CD8-positive, alpha-beta memory T cell (primary cell): ENCODE data around the gene METTL1. TPM values are rescaled to one million over a fixed set of nuclear protein-coding genes. Genes with fewer than 3 reads are reported as not detected.
"Not testable (repeated sequence)": the region's sequence is repeated elsewhere in the genome, so short reads cannot be mapped to it uniquely, and the experiment has no call there.

ENCODE experiments used
- CTCF ChIA-PET: fragments of 350-600 bp; sonication (Branson Sonifier 250); formaldehyde crosslinking; loops from one replicate; lab custom pipeline; 2021; ENCODE audit warnings: antibody characterized with exemption; lab: Charles Lee
- POLR2A ChIA-PET: fragments of 350-600 bp; sonication (Branson Sonifier 250); formaldehyde crosslinking; loops from one replicate; lab custom pipeline; 2021; ENCODE audit warnings: antibody characterized with exemption; lab: Charles Lee
- DNase-seq, 5 donors: peaks; one replicate each; pipeline versions ENCODE4 v3.0.0 to v3.0.0-alpha.2; 2020 to 2022; ENCODE audit warnings: mixed read lengths in 1 of 5
- H3K27ac ChIP-seq: one replicate; pipeline ENCODE4 v1.7.0; 2013; ENCODE audit warnings: low read depth, mild to moderate bottlenecking, low read length, moderate library complexity
- H3K27me3 ChIP-seq: 2 replicates; pipeline ENCODE4 v1.7.0; 2013; ENCODE audit warnings: low read length, mild to moderate bottlenecking; ENCODE audit not compliant: insufficient read depth, poor library complexity, severe bottlenecking
- H3K36me3 ChIP-seq: 2 replicates; pipeline ENCODE4 v1.7.0; 2013; ENCODE audit warnings: mild to moderate bottlenecking, low read length, moderate library complexity; ENCODE audit not compliant: insufficient read depth
- H3K4me1 ChIP-seq: 2 replicates; pipeline ENCODE4 v1.7.0; 2013; ENCODE audit warnings: mild to moderate bottlenecking, low read length, moderate library complexity; ENCODE audit not compliant: insufficient read depth
- H3K4me3 ChIP-seq: 2 replicates; pipeline ENCODE4 v1.7.0; 2013; ENCODE audit warnings: mild to moderate bottlenecking, low read length
- H3K9me3 ChIP-seq: 2 replicates; pipeline ENCODE4 v1.7.0; 2013; ENCODE audit warnings: mild to moderate bottlenecking, low read length
- H3K27ac Mint-ChIP-seq, 8 donors: one replicate each; pipeline ENCODE4 v1.8.0; 2020 to 2021; ENCODE audit warnings: mixed read lengths in 8 of 8, mild to moderate bottlenecking in 6 of 8, inconsistent platforms in 3 of 8, moderate library complexity in 3 of 8
- H3K27me3 Mint-ChIP-seq, 2 donors: one replicate each; pipeline ENCODE4 v1.8.0; 2020 to 2021; ENCODE audit warnings: mixed read lengths in 2 of 2, mild to moderate bottlenecking in 1 of 2, moderate library complexity in 1 of 2
- H3K36me3 Mint-ChIP-seq, 3 donors: one replicate each; pipeline ENCODE4 v1.8.0; 2020 to 2021; ENCODE audit warnings: mixed read lengths in 3 of 3, inconsistent platforms in 1 of 3, mild to moderate bottlenecking in 1 of 3
- H3K4me1 Mint-ChIP-seq, 3 donors: one replicate each; pipeline ENCODE4 v1.8.0; 2020 to 2021; ENCODE audit warnings: mixed read lengths in 3 of 3, inconsistent platforms in 1 of 3, mild to moderate bottlenecking in 1 of 3
- H3K4me3 Mint-ChIP-seq, 7 donors: one replicate each; pipeline ENCODE4 v1.8.0; 2020 to 2021; ENCODE audit warnings: mixed read lengths in 7 of 7, mild to moderate bottlenecking in 6 of 7, moderate library complexity in 4 of 7, inconsistent platforms in 2 of 7
- H3K9me3 Mint-ChIP-seq, 5 donors: one replicate each; pipeline ENCODE4 v1.8.0; 2020 to 2022; ENCODE audit warnings: mixed read lengths in 5 of 5, mild to moderate bottlenecking in 3 of 5, moderate library complexity in 2 of 5, inconsistent platforms in 1 of 5
- polyA plus RNA-seq: library from polyadenylated mRNA; unstranded; fragments of 300-500 nt; fragmentation: Illumina TruSeq; gene quantifications from one replicate; pipeline ENCODE4 v1.2.3, GENCODE V29; 2021
- total RNA-seq, 2 experiments: library from RNA; stranded (reverse); gene quantifications; one replicate each; pipeline ENCODE4 v1.2.3, GENCODE V29; 2021

Gene METTL1
- total and polyA plus RNA-seq, 3 experiments from 2014 or later: 18.6 to 74.2 (median 69.8) TPM

DNA sequence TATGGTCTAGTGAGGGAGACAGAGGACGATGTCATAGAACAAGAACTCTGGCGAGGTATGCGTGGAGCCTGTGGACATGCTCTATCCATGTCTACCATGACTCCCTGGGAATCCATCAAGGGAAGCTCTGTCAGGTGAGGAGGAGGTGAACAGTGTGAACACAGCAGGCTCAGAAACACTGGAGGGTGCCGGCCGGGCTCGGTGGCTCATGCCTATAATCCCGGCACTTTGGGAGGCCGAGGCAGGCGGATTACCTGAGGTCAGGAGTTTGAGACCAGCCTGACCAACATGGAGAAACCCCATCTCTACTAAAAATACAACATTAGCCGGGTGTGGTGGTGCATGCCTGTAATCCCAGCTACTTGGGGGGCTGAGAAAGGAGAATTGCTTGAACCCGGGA is 2.7 kb upstream of the METTL1 start:
- POLR2A ChIA-PET, H3K27ac ChIP-seq, CTCF ChIA-PET, H3K27me3 ChIP-seq, H3K27ac Mint-ChIP-seq, H3K27me3 Mint-ChIP-seq, H3K36me3 ChIP-seq, H3K4me3 ChIP-seq, H3K9me3 ChIP-seq, DNase-seq, H3K9me3 Mint-ChIP-seq: not testable (repeated sequence)
- peaks cover 7 to 10% (median 8%) of the 10 kb centered on the region in 3 donors for H3K36me3 Mint-ChIP-seq
- peak overlapping the region in 2 of 7 donors; percentile 44 to 51 for H3K4me3 Mint-ChIP-seq
- H3K4me1 ChIP-seq: peaks cover 13% of the 10 kb centered on the region
- H3K4me1 Mint-ChIP-seq: peaks cover 22 to 28% (median 25%) of the 10 kb centered on the region in 3 donors

DNA sequence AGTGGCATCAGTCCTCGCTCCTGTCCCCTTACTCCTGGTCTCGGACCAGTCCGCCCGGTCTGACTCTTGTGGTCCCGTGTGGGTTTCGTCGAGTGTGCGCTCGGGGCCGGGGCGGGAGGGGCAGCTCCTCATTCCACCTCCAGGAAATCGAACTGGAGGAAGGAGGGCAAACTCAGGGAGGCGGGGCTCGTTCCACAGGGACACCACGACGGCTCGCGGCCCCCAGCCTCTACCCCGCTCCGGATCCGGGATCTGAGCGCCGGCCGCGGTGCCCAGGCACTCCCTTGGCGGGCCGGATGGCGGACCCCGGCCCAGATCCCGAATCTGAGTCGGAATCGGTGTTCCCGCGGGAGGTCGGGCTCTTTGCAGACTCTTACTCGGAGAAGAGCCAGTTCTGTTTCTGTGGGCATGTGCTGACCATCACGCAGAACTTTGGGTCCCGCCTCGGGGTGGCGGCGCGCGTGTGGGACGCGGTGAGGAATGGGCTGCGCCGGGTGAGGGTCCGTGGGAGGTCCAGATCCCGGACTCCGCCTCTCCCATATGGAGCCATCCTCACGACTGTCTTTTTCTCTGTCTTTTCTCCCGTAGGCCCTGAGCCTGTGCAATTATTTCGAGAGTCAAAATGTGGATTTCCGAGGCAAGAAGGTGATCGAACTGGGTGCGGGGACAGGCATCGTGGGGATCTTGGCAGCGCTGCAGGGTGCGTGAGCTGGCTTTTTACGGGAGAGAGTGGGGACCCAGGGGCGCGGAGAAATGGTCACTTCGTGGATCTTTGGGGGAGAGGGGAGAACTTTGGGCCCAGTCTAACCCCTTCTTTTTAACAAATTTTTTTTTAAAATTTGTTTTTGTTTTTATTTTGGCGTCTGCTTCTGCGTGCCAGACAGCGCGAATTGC is 771 bp upstream of the METTL1 start, which contains the start of gene EEF1AKMT3:
EEF1AKMT3 (plus strand) TSS at position 186 of the 894 bp plus-strand sequence; CDS start at position 297, 111 bp downstream.
- Histone ChIP-seq H3K4me3 (peak within 1 kb of the TSS; percentile 93), H3K9me3 (no peaks in the 10 kb centered on the region), H3K36me3 (no peaks in the 10 kb centered on the region), H3K27me3 (no peaks in the 10 kb centered on the region), H3K4me1 (peaks cover 12% of the 10 kb centered on the region), H3K27ac (peak within 1 kb of the TSS; percentile 89)
- H3K4me1 Mint-ChIP-seq: peaks cover 19 to 22% (median 21%) of the 10 kb centered on the region in 3 donors
- peaks cover 7 to 18% (median 14%) of the 10 kb centered on the region in 3 donors for H3K36me3 Mint-ChIP-seq
- peaks cover 0 to 2% of the 10 kb centered on the region in 2 donors for H3K27me3 Mint-ChIP-seq
- DNase-seq: peak in 3 of 5 donors; percentile 30 to 60 (median 33)
- no peaks in the 10 kb centered on the region for H3K9me3 Mint-ChIP-seq
- H3K4me3 Mint-ChIP-seq: peak within 1 kb of the TSS; percentile 93 to 99 (median 96)
- H3K27ac Mint-ChIP-seq: peak within 1 kb of the TSS; percentile 92 to 99 (median 98)
- ChIA-PET CTCF (interaction anchor here (0.9 to 2.2 kb wide), 5 partner anchors 9 to 130 kb away, joined by 3 to 14 read pairs (median 3); partner anchors contain the start of gene TSFM), POLR2A (interaction anchor here (0.5 to 1.3 kb wide), 6 partner anchors 9 to 1300 kb away, joined by 4 to 6 read pairs (median 6); partner anchors contain the start of genes ATP23, TSFM and TSPAN31)

DNA sequence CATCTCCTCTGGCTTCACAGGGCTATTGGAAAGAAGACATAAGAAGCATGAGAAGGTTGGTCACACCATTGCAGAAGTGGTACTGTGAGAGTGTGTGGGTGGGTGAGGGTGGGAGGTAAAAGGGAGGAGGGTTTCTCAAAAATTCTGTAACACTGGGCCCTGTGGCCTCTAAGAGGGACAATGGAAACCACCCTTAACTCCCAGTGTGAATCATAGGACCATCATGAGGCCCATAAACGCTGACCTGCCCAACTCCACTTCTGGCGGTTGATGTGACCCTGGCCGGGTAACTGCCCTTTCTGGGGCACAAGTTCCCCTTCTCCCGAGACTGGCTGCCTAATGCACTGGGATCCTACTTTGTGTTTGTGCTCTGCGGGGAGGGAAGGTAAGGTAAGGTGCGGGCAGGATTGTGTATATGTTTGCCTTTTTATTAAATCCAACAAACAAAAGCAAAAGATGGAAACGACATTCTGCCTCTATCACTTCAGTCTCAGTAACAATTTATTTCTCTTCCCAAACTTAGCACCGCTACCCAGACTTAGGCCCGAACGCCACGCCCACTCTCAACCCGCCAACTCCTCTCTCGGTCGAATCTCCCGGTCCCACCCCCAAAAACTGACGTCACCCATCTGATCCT is 551 bp downstream of the METTL1 start:
- peak in 3 of 5 donors; percentile 71 to 83 (median 76) for DNase-seq
- CTCF ChIA-PET: interaction anchor here (0.7 to 2.2 kb wide), 7 partner anchors 9 to 131 kb away, joined by 3 to 14 read pairs (median 3); partner anchors contain the start of gene TSFM
- Histone ChIP-seq H3K9me3 (no peaks in the 10 kb centered on the region), H3K27me3 (peaks cover 7% of the 10 kb centered on the region), H3K4me1 (peaks cover 16% of the 10 kb centered on the region), H3K4me3 (peak overlapping the region; percentile 93), H3K27ac (peak overlapping the region; percentile 89), H3K36me3 (no peaks in the 10 kb centered on the region)
- Mint-ChIP-seq H3K4me3 (peak overlapping the region; percentile 93 to 99 (median 96)), H3K36me3 (peaks cover 7 to 18% (median 14%) of the 10 kb centered on the region in 3 donors), H3K27ac (peak overlapping the region; percentile 92 to 99 (median 98)), H3K9me3 (peaks cover 0 to 4% (median 0%) of the 10 kb centered on the region in 5 donors), H3K4me1 (peaks cover 23 to 29% (median 26%) of the 10 kb centered on the region in 3 donors), H3K27me3 (peaks cover 4 to 10% of the 10 kb centered on the region in 2 donors)
- POLR2A ChIA-PET: interaction anchor here (0.6 to 1.3 kb wide), 3 partner anchors 10 to 277 kb away, joined by 3 to 6 read pairs (median 4); partner anchors contain the start of gene ATP23

DNA sequence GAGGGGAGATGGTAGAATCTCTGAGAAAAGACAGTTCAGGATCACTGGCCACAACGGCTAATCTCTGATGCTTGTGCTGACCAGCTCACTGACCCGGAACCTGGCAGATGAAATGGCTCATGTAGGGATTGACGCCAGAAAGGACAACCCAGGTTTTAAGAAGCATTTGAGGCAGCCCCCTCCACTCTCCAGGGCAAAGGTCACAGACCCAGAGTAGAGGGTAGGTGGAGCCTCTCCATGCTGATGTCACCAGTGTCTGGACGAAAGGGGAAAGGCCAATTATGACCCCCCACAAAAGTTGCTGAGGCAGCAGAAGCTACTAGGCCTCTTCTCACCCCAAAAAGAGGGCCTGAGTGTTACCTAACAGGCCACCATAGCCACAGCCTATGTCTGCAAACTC is 1.2 kb downstream of the METTL1 start:
- Mint-ChIP-seq H3K27ac (peak overlapping the region in 6 of 8 donors; percentile 39 to 98 (median 62)), H3K27me3 (peaks cover 7 to 13% of the 10 kb centered on the region in 2 donors), H3K9me3 (peaks cover 0 to 6% (median 0%) of the 10 kb centered on the region in 5 donors), H3K4me1 (peaks cover 25 to 35% (median 30%) of the 10 kb centered on the region in 3 donors), H3K36me3 (peaks cover 2 to 18% (median 13%) of the 10 kb centered on the region in 3 donors), H3K4me3 (peak overlapping the region in 6 of 7 donors; percentile 16 to 93 (median 48))
- no peaks in the 10 kb centered on the region for H3K36me3 ChIP-seq
- DNase-seq: no peak
- no peak overlapping the region for H3K4me3 ChIP-seq
- peaks cover 22% of the 10 kb centered on the region for H3K4me1 ChIP-seq
- no peaks in the 10 kb centered on the region for H3K9me3 ChIP-seq
- ChIA-PET POLR2A (interaction anchor here (0.6 kb wide), 1 partner anchor 277 kb away, joined by 3 read pairs; no protein-coding TSS in a partner anchor), CTCF (interaction anchor here (0.7 to 2.1 kb wide), 2 partner anchors 14 to 17 kb away, joined by 3 to 6 read pairs; no protein-coding TSS in a partner anchor)
- H3K27ac ChIP-seq: peak overlapping the region; percentile 89
- peaks cover 10% of the 10 kb centered on the region for H3K27me3 ChIP-seq

DNA sequence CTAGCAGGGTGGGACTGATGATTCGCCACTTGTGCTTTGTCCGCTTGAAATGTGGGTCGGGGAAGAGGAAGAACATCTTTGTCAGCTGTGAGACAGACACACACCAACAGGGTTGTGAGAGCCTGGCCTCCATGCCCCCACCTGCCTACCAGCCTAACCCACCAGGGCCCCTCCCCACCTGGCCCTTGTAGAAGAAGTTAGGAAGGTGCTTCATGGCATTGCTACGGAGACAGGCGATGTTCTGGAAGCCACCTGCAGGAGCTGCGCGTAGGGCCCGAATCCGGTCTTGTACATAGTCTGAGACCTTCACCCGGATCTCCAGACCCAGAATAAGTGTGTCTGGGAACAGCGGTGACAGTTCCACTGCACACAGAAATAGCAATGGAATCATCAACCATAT is 2.3 kb downstream of the METTL1 start:
- Mint-ChIP-seq H3K27me3 (peaks cover 17 to 22% of the 10 kb centered on the region in 2 donors), H3K9me3 (peaks cover 0 to 6% (median 0%) of the 10 kb centered on the region in 5 donors), H3K27ac (peak overlapping the region in 4 of 8 donors; percentile 1 to 84 (median 44)), H3K36me3 (peaks cover 0 to 19% (median 10%) of the 10 kb centered on the region in 3 donors), H3K4me3 (peak overlapping the region in 2 of 7 donors; percentile 14 to 71), H3K4me1 (peaks cover 33 to 46% (median 35%) of the 10 kb centered on the region in 3 donors)
- H3K9me3 ChIP-seq: no peaks in the 10 kb centered on the region
- no peaks in the 10 kb centered on the region for H3K36me3 ChIP-seq
- peaks cover 31% of the 10 kb centered on the region for H3K4me1 ChIP-seq
- no peak for DNase-seq
- CTCF ChIA-PET: interaction anchor here (0.9 to 2.1 kb wide), 2 partner anchors 11 to 13 kb away, joined by 3 to 6 read pairs; no protein-coding TSS in a partner anchor
- no peak overlapping the region for H3K4me3 ChIP-seq
- POLR2A ChIA-PET: no interaction called here
- no peak overlapping the region for H3K27ac ChIP-seq
- H3K27me3 ChIP-seq: peaks cover 14% of the 10 kb centered on the region

DNA sequence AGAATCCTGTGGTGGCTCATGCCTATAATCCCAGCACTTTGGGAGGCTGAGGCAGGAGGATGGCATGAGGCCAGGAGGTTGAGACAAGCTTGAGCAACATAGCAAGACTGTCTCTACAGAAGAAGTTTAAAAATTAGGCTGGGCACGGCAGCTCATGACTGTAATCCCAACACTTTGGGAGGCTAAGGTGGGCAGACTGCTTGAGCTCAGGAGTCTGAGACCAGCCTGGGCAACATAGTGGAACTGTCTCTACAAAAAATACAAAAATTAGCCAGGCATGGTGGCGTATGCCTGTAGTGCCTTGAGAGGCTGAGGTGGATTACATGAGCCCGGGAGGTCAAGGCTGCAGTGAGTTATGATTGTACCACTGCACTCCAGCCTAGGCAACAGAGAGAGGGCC is 4.0 kb downstream of the METTL1 start:
- Histone ChIP-seq H3K27me3 (peaks cover 18% of the 10 kb centered on the region), H3K36me3 (no peaks in the 10 kb centered on the region), H3K4me1 (peaks cover 34% of the 10 kb centered on the region), H3K9me3 (no peaks in the 10 kb centered on the region), H3K27ac (no peak overlapping the region), H3K4me3 (no peak overlapping the region)
- peak overlapping the region in 1 of 7 donors; percentile 83 for H3K4me3 Mint-ChIP-seq
- H3K27me3 Mint-ChIP-seq: peaks cover 30 to 33% of the 10 kb centered on the region in 2 donors
- ChIA-PET CTCF (interaction anchor here (1.0 to 4.8 kb wide), 2 partner anchors 12 to 137 kb away, joined by 3 to 37 read pairs; partner anchors contain the start of gene MARCHF9), POLR2A (interaction anchor here (0.6 to 1.8 kb wide), 2 partner anchors 13 to 16 kb away, joined by 3 to 12 read pairs; partner anchors contain the start of genes CDK4 and MARCHF9)
- H3K36me3 Mint-ChIP-seq: peaks cover 0 to 16% (median 10%) of the 10 kb centered on the region in 3 donors
- peaks cover 35 to 46% (median 37%) of the 10 kb centered on the region in 3 donors for H3K4me1 Mint-ChIP-seq
- H3K9me3 Mint-ChIP-seq: peaks cover 0 to 6% (median 0%) of the 10 kb centered on the region in 5 donors
- DNase-seq: no peak
- no peak overlapping the region for H3K27ac Mint-ChIP-seq

DNA sequence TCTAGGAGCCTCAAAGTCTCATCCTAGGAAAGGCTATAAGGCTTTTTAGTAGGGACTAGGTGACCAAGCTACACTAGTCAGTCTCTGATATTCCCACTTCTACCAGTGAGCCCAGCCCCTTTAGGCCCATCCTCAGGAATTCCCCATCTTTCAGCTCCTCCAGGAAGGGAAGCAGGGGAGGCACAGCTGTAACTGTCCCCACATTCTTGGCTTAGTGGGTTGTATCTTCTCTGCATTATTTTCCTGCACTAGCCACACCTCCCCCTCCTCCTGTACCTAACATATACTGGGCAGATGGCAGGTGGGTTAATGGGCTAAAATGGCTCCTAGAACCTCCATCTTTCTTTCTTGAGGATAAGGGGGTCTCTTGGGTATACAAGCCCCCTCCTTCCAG is 4.6 kb downstream of the METTL1 start:
- H3K27me3 Mint-ChIP-seq: peaks cover 30 to 33% of the 10 kb centered on the region in 2 donors
- Histone ChIP-seq H3K9me3 (no peaks in the 10 kb centered on the region), H3K36me3 (no peaks in the 10 kb centered on the region), H3K27me3 (peaks cover 18% of the 10 kb centered on the region), H3K4me1 (peaks cover 29% of the 10 kb centered on the region), H3K27ac (no peak overlapping the region), H3K4me3 (no peak overlapping the region)
- ChIA-PET CTCF (interaction anchor here (1.0 to 4.8 kb wide), 2 partner anchors 11 to 137 kb away, joined by 3 to 37 read pairs; partner anchors contain the start of gene MARCHF9), POLR2A (interaction anchor here (0.6 to 1.8 kb wide), 2 partner anchors 12 to 15 kb away, joined by 3 to 12 read pairs; partner anchors contain the start of genes CDK4 and MARCHF9)
- peaks cover 34 to 44% (median 35%) of the 10 kb centered on the region in 3 donors for H3K4me1 Mint-ChIP-seq
- peaks cover 0 to 15% (median 10%) of the 10 kb centered on the region in 3 donors for H3K36me3 Mint-ChIP-seq
- DNase-seq: no peak
- H3K9me3 Mint-ChIP-seq: peaks cover 0 to 6% (median 0%) of the 10 kb centered on the region in 5 donors
- H3K27ac Mint-ChIP-seq: no peak overlapping the region
- H3K4me3 Mint-ChIP-seq: peak overlapping the region in 4 of 7 donors; percentile 5 to 90 (median 84)
